ENCODE results near the gene NAV2.

The NAV2 gene

DNA sequence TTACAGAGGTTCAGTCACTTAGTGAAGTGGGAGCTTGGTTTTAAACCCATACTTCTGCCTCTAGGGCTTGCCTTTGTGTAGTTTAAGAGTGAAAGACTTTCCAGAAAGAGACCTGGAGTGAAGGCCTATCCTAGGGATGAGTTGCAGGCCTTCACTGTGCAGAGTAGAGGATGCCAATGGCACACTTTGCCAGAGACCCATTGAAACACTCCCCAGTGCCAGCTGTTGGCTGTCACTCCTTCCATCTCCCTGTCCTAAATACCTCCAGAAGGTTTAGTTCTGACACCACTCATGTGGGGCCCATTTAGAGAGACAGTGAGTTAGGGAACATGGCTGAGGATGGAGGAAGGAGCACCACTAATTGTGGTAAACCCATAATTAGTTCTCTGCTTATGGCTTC, 31.5 kb downstream of the NAV2 start:
- Histone ChIP-seq H3K4me1 (ENCODE audit: low read length) (no peaks in the 10 kb centered on the region), H3K4me2 (ENCODE audit: low read depth, low read length) (no peak overlapping the region), H3K9me3 (replicated peaks; ENCODE audit: insufficient read depth, low read length) (no peaks in the 10 kb centered on the region), H3K79me2 (ENCODE audit: low read length) (0 out of 2 replicates have a peak, but pooled peaks cover 2% of the 10 kb centered on the region), H3K36me3 (replicated peaks; ENCODE audit: insufficient read depth, low read length) (no peaks in the 10 kb centered on the region), H3K9me2 (replicated peaks; ENCODE audit: insufficient read depth, low read length) (no peaks in the 10 kb centered on the region), H3K9ac (ENCODE audit: low read length) (no peak overlapping the region), H3K27ac (ENCODE audit: low read length) (no peak overlapping the region), H3K4me3 (ENCODE audit: low read length) (no peak overlapping the region), H3F3A (ENCODE audit: insufficient read depth, low read length) (no peaks in the 10 kb centered on the region), H3K27me3 (replicated peaks; ENCODE audit: insufficient read depth, low read length) (no peaks in the 10 kb centered on the region), H4K20me1 (ENCODE audit: insufficient read depth, low read length) (no peaks in the 10 kb centered on the region), H2AFZ (ENCODE audit: low read length) (no peak overlapping the region)
- DNase-seq = no peak
- TF ChIP-seq EZH2 (optimal IDR thresholded peaks at IDR 0.05; ENCODE audit: low read depth, low read length) = no peak
- TF ChIP-seq EZH2phosphoT487 (IDR thresholded peaks at IDR 0.05; ENCODE audit: low read length) = no peak
- TF ChIP-seq, protein P1, sequence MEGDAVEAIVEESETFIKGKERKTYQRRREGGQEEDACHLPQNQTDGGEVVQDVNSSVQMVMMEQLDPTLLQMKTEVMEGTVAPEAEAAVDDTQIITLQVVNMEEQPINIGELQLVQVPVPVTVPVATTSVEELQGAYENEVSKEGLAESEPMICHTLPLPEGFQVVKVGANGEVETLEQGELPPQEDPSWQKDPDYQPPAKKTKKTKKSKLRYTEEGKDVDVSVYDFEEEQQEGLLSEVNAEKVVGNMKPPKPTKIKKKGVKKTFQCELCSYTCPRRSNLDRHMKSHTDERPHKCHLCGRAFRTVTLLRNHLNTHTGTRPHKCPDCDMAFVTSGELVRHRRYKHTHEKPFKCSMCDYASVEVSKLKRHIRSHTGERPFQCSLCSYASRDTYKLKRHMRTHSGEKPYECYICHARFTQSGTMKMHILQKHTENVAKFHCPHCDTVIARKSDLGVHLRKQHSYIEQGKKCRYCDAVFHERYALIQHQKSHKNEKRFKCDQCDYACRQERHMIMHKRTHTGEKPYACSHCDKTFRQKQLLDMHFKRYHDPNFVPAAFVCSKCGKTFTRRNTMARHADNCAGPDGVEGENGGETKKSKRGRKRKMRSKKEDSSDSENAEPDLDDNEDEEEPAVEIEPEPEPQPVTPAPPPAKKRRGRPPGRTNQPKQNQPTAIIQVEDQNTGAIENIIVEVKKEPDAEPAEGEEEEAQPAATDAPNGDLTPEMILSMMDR (IDR thresholded peaks at IDR 0.05; ENCODE audit: low read length) = no peak

DNA sequence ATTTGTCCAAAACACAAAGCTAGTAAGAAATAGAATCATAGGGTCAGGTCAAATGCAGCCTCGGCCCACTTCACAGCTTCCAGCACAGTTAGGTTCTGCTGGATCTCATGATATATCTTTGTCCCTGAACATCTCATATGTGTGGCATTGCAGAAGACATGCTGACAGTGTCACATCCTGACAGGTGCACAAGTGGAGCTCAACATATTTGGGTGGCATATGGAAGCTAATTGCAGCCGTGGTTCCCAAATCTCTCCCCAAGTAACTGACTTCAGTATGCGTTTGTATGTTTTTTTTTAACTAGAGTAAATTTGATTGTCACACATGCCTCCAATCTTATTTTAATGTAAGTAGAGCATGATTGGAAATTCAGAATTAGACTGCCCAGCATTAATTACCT, 33.4 kb downstream of the NAV2 start:
- DNase-seq = no peak
- Histone ChIP-seq H4K20me1 (ENCODE audit: insufficient read depth, low read length) (no peaks in the 10 kb centered on the region), H3K4me1 (ENCODE audit: low read length) (no peaks in the 10 kb centered on the region), H3F3A (ENCODE audit: insufficient read depth, low read length) (no peaks in the 10 kb centered on the region), H3K4me3 (ENCODE audit: low read length) (no peak overlapping the region), H3K27me3 (replicated peaks; ENCODE audit: insufficient read depth, low read length) (no peaks in the 10 kb centered on the region), H3K9me3 (replicated peaks; ENCODE audit: insufficient read depth, low read length) (no peaks in the 10 kb centered on the region), H3K79me2 (ENCODE audit: low read length) (0 out of 2 replicates have a peak, but pooled peaks cover 2% of the 10 kb centered on the region), H3K9ac (ENCODE audit: low read length) (no peak overlapping the region), H3K27ac (ENCODE audit: low read length) (no peak overlapping the region), H2AFZ (ENCODE audit: low read length) (no peak overlapping the region), H3K36me3 (replicated peaks; ENCODE audit: insufficient read depth, low read length) (no peaks in the 10 kb centered on the region), H3K4me2 (ENCODE audit: low read depth, low read length) (no peak overlapping the region), H3K9me2 (replicated peaks; ENCODE audit: insufficient read depth, low read length) (no peaks in the 10 kb centered on the region)
- no peak for TF ChIP-seq EZH2 (optimal IDR thresholded peaks at IDR 0.05; ENCODE audit: low read depth, low read length)
- no peak for TF ChIP-seq EZH2phosphoT487 (IDR thresholded peaks at IDR 0.05; ENCODE audit: low read length)
- TF ChIP-seq, protein P1 (IDR thresholded peaks at IDR 0.05; ENCODE audit: low read length) = no peak

DNA sequence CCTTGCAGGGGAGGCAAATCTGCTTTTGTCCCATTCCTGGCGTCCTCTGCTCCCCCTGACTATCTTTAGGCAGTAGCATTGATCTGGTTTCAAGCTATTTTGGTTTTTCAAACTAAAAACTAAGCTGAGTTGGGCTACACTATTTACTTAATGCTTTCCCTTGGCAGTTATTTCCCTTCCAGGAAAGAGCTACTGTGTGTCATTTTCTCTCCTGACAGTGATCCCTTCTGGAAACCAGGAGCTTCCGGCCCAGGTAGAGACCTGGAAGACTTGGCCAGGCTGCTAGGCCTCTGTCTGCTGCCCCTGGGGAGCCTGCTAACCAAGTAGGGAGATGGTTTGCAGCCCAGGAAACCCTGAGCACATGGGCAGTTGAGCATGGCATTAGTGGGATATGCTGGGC, 35.0 kb downstream of the NAV2 start:
- H3K9me2 ChIP-seq (replicated peaks; ENCODE audit: insufficient read depth, low read length) = no peaks in the 10 kb centered on the region
- no peak overlapping the region for H2AFZ ChIP-seq (ENCODE audit: low read length)
- H3K4me2 ChIP-seq (ENCODE audit: low read depth, low read length) = no peak overlapping the region
- no peaks in the 10 kb centered on the region for H3K27me3 ChIP-seq (replicated peaks; ENCODE audit: insufficient read depth, low read length)
- no peak overlapping the region for H3K9ac ChIP-seq (ENCODE audit: low read length)
- no peak for TF ChIP-seq EZH2 (optimal IDR thresholded peaks at IDR 0.05; ENCODE audit: low read depth, low read length)
- TF ChIP-seq, protein P1 (IDR thresholded peaks at IDR 0.05; ENCODE audit: low read length) = no peak
- no peak for TF ChIP-seq EZH2phosphoT487 (IDR thresholded peaks at IDR 0.05; ENCODE audit: low read length)
- H3K4me1 ChIP-seq (ENCODE audit: low read length) = no peaks in the 10 kb centered on the region
- H4K20me1 ChIP-seq (ENCODE audit: insufficient read depth, low read length) = no peaks in the 10 kb centered on the region
- no peaks in the 10 kb centered on the region for H3K36me3 ChIP-seq (replicated peaks; ENCODE audit: insufficient read depth, low read length)
- 0 out of 2 replicates have a peak, but pooled peaks cover 2% of the 10 kb centered on the region for H3K79me2 ChIP-seq (ENCODE audit: low read length)
- H3K4me3 ChIP-seq (ENCODE audit: low read length) = no peak overlapping the region
- no peak overlapping the region for H3K27ac ChIP-seq (ENCODE audit: low read length)
- H3K9me3 ChIP-seq (replicated peaks; ENCODE audit: insufficient read depth, low read length) = no peaks in the 10 kb centered on the region
- no peak for DNase-seq
- H3F3A ChIP-seq (ENCODE audit: insufficient read depth, low read length) = no peaks in the 10 kb centered on the region
